ENCODE measurements around the gene ABHD13.

Gene ABHD13

DNA sequence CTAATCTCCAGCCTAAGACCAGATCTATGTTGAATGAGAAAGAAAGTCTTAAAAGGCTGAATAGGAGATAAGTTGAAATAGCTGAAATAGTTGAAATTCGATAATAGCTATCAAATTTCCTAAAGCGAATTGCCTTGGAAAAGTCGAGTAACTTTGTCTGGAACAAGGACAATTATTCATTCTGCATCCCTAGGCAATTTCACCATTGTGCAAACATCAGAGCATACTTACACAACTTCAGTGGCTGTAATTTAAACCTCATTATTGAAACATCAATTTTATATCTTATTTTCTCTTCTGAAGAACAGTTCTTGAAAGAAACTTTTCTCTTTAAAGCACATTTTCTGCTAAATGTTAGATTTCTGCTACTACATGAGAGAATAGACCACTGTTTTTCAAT lies 64.9 kb downstream of the ABHD13 start:
- DNase-seq (ENCODE audit: low read depth): no peak
- TF ChIP-seq, protein P1, sequence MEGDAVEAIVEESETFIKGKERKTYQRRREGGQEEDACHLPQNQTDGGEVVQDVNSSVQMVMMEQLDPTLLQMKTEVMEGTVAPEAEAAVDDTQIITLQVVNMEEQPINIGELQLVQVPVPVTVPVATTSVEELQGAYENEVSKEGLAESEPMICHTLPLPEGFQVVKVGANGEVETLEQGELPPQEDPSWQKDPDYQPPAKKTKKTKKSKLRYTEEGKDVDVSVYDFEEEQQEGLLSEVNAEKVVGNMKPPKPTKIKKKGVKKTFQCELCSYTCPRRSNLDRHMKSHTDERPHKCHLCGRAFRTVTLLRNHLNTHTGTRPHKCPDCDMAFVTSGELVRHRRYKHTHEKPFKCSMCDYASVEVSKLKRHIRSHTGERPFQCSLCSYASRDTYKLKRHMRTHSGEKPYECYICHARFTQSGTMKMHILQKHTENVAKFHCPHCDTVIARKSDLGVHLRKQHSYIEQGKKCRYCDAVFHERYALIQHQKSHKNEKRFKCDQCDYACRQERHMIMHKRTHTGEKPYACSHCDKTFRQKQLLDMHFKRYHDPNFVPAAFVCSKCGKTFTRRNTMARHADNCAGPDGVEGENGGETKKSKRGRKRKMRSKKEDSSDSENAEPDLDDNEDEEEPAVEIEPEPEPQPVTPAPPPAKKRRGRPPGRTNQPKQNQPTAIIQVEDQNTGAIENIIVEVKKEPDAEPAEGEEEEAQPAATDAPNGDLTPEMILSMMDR (IDR thresholded peaks at IDR 0.05; ENCODE audit: insufficient read depth, low read depth, low read length, missing control alignments): no peak
- H3K4me3 ChIP-seq (ENCODE audit: low read length): no peak overlapping the region
